ENCODE measurements around the gene COL27A1.

The COL27A1 gene

GRCh38 chr9:114213566-114213965 lies 58.2 kb downstream of the COL27A1 start:
- Histone ChIP-seq H3K9ac (ENCODE audit: low read length in 5 of 5) (no peak overlapping the region), H3K27ac (ENCODE audit: low read depth, low read length) (no peak overlapping the region), H3K4me1 (ENCODE audit: control insufficient read depth in 5 of 5, insufficient read depth in 5 of 5, low read length in 5 of 5) (peaks cover 4 to 40% (median 19%) of the 10 kb centered on the region in 5 donors), H3K9me3 (ENCODE audit: control insufficient read depth in 5 of 5, low read length in 5 of 5) (no peaks in the 10 kb centered on the region), H3K27me3 (ENCODE audit: control insufficient read depth in 5 of 5, insufficient read depth in 4 of 5, low read length in 5 of 5) (no peaks in the 10 kb centered on the region), H3K36me3 (ENCODE audit: control insufficient read depth in 5 of 5, insufficient read depth in 5 of 5, low read length in 5 of 5) (no peaks in the 10 kb centered on the region), H3K4me3 (ENCODE audit: low read depth in 1 of 5, low read length in 5 of 5) (no peak overlapping the region)

GRCh38 chr9:114214181-114214580 lies 58.8 kb downstream of the COL27A1 start:
- Histone ChIP-seq H3K9me3 (ENCODE audit: control insufficient read depth in 5 of 5, low read length in 5 of 5) (no peaks in the 10 kb centered on the region), H3K4me1 (ENCODE audit: control insufficient read depth in 5 of 5, insufficient read depth in 5 of 5, low read length in 5 of 5) (peaks cover 4 to 40% (median 19%) of the 10 kb centered on the region in 5 donors), H3K4me3 (ENCODE audit: low read depth in 1 of 5, low read length in 5 of 5) (no peak overlapping the region), H3K36me3 (ENCODE audit: control insufficient read depth in 5 of 5, insufficient read depth in 5 of 5, low read length in 5 of 5) (no peaks in the 10 kb centered on the region), H3K27ac (ENCODE audit: low read depth, low read length) (no peak overlapping the region), H3K9ac (ENCODE audit: low read length in 5 of 5) (no peak overlapping the region), H3K27me3 (ENCODE audit: control insufficient read depth in 5 of 5, insufficient read depth in 4 of 5, low read length in 5 of 5) (no peaks in the 10 kb centered on the region)

GRCh38 chr9:114214686-114215414 lies 59.5 kb downstream of the COL27A1 start:
- H3K4me1 ChIP-seq (ENCODE audit: control insufficient read depth in 5 of 5, insufficient read depth in 5 of 5, low read length in 5 of 5), result peaks cover 4 to 40% (median 19%) of the 10 kb centered on the region in 5 donors

GRCh38 chr9:114216081-114216480 lies 60.7 kb downstream of the COL27A1 start:
- H3K36me3 ChIP-seq (ENCODE audit: control insufficient read depth in 5 of 5, insufficient read depth in 5 of 5, low read length in 5 of 5), result no peaks in the 10 kb centered on the region
- H3K27me3 ChIP-seq (ENCODE audit: control insufficient read depth in 5 of 5, insufficient read depth in 4 of 5, low read length in 5 of 5), result no peaks in the 10 kb centered on the region
- H3K4me1 ChIP-seq (ENCODE audit: control insufficient read depth in 5 of 5, insufficient read depth in 5 of 5, low read length in 5 of 5), result peaks cover 2 to 32% (median 13%) of the 10 kb centered on the region in 5 donors
- no peak overlapping the region for H3K4me3 ChIP-seq (ENCODE audit: low read depth in 1 of 5, low read length in 5 of 5)
- no peak overlapping the region for H3K27ac ChIP-seq (ENCODE audit: low read depth, low read length)
- no peak overlapping the region for H3K9ac ChIP-seq (ENCODE audit: low read length in 5 of 5)
- H3K9me3 ChIP-seq (ENCODE audit: control insufficient read depth in 5 of 5, low read length in 5 of 5), result no peaks in the 10 kb centered on the region

More at GRCh38 chr9:114214686-114215414, 59.5 kb downstream of the COL27A1 start:
- Histone ChIP-seq H3K4me3 (ENCODE audit: low read depth in 1 of 5, low read length in 5 of 5) (no peak overlapping the region), H3K27me3 (ENCODE audit: control insufficient read depth in 5 of 5, insufficient read depth in 4 of 5, low read length in 5 of 5) (no peaks in the 10 kb centered on the region), H3K36me3 (ENCODE audit: control insufficient read depth in 5 of 5, insufficient read depth in 5 of 5, low read length in 5 of 5) (no peaks in the 10 kb centered on the region), H3K27ac (ENCODE audit: low read depth, low read length) (no peak overlapping the region), H3K9me3 (ENCODE audit: control insufficient read depth in 5 of 5, low read length in 5 of 5) (no peaks in the 10 kb centered on the region), H3K9ac (ENCODE audit: low read length in 5 of 5) (no peak overlapping the region)

- Histone ChIP-seq H3K9ac (ENCODE audit: low read length in 5 of 5) (no peak overlapping the region), H3K27me3 (ENCODE audit: control insufficient read depth in 5 of 5, insufficient read depth in 4 of 5, low read length in 5 of 5) (no peaks in the 10 kb centered on the region), H3K4me3 (ENCODE audit: low read depth in 1 of 5, low read length in 5 of 5) (no peak overlapping the region), H3K9me3 (ENCODE audit: control insufficient read depth in 5 of 5, low read length in 5 of 5) (no peaks in the 10 kb centered on the region), H3K27ac (ENCODE audit: low read depth, low read length) (no peak overlapping the region), H3K36me3 (ENCODE audit: control insufficient read depth in 5 of 5, insufficient read depth in 5 of 5, low read length in 5 of 5) (no peaks in the 10 kb centered on the region), H3K4me1 (ENCODE audit: control insufficient read depth in 5 of 5, insufficient read depth in 5 of 5, low read length in 5 of 5) (peaks cover 2 to 28% (median 13%) of the 10 kb centered on the region in 5 donors)
These were observed 61.6 kb downstream of the COL27A1 start for GRCh38 chr9:114216976-114217375.

- Histone ChIP-seq H3K4me1 (ENCODE audit: control insufficient read depth in 5 of 5, insufficient read depth in 5 of 5, low read length in 5 of 5) (peaks cover 2 to 28% (median 13%) of the 10 kb centered on the region in 5 donors), H3K9me3 (ENCODE audit: control insufficient read depth in 5 of 5, low read length in 5 of 5) (no peaks in the 10 kb centered on the region), H3K27ac (ENCODE audit: low read depth, low read length) (no peak overlapping the region), H3K4me3 (ENCODE audit: low read depth in 1 of 5, low read length in 5 of 5) (no peak overlapping the region), H3K27me3 (ENCODE audit: control insufficient read depth in 5 of 5, insufficient read depth in 4 of 5, low read length in 5 of 5) (no peaks in the 10 kb centered on the region), H3K9ac (ENCODE audit: low read length in 5 of 5) (no peak overlapping the region), H3K36me3 (ENCODE audit: control insufficient read depth in 5 of 5, insufficient read depth in 5 of 5, low read length in 5 of 5) (no peaks in the 10 kb centered on the region)
These were observed 63.2 kb downstream of the COL27A1 start for GRCh38 chr9:114218264-114219120.

GRCh38 chr9:114220061-114220541 lies 64.8 kb downstream of the COL27A1 start:
- Histone ChIP-seq H3K36me3 (ENCODE audit: control insufficient read depth in 5 of 5, insufficient read depth in 5 of 5, low read length in 5 of 5) (no peaks in the 10 kb centered on the region), H3K9me3 (ENCODE audit: control insufficient read depth in 5 of 5, low read length in 5 of 5) (no peaks in the 10 kb centered on the region), H3K9ac (ENCODE audit: low read length in 5 of 5) (no peak overlapping the region), H3K4me3 (ENCODE audit: low read depth in 1 of 5, low read length in 5 of 5) (no peak overlapping the region), H3K27ac (ENCODE audit: low read depth, low read length) (no peak overlapping the region), H3K27me3 (ENCODE audit: control insufficient read depth in 5 of 5, insufficient read depth in 4 of 5, low read length in 5 of 5) (no peaks in the 10 kb centered on the region), H3K4me1 (ENCODE audit: control insufficient read depth in 5 of 5, insufficient read depth in 5 of 5, low read length in 5 of 5) (peaks cover under 1 to 14% (median 8%) of the 10 kb centered on the region in 5 donors)

- no peaks in the 10 kb centered on the region for H3K9me3 ChIP-seq (ENCODE audit: control insufficient read depth in 5 of 5, low read length in 5 of 5)
- no peaks in the 10 kb centered on the region for H3K36me3 ChIP-seq (ENCODE audit: control insufficient read depth in 5 of 5, insufficient read depth in 5 of 5, low read length in 5 of 5)
- H3K27ac ChIP-seq (ENCODE audit: low read depth, low read length), result no peak overlapping the region
- peaks cover 0 to 12% (median 9%) of the 10 kb centered on the region in 5 donors for H3K4me1 ChIP-seq (ENCODE audit: control insufficient read depth in 5 of 5, insufficient read depth in 5 of 5, low read length in 5 of 5)
- H3K4me3 ChIP-seq (ENCODE audit: low read depth in 1 of 5, low read length in 5 of 5), result no peak overlapping the region
- H3K27me3 ChIP-seq (ENCODE audit: control insufficient read depth in 5 of 5, insufficient read depth in 4 of 5, low read length in 5 of 5), result no peaks in the 10 kb centered on the region
- H3K9ac ChIP-seq (ENCODE audit: low read length in 5 of 5), result no peak overlapping the region
These were observed 66.5 kb downstream of the COL27A1 start for GRCh38 chr9:114221706-114222465.

GRCh38 chr9:114223564-114224246 lies 68.4 kb downstream of the COL27A1 start:
- H3K4me3 ChIP-seq (ENCODE audit: low read depth in 1 of 5, low read length in 5 of 5), result no peak overlapping the region
- H3K27ac ChIP-seq (ENCODE audit: low read depth, low read length), result no peak overlapping the region
- no peak overlapping the region for H3K9ac ChIP-seq (ENCODE audit: low read length in 5 of 5)
- H3K9me3 ChIP-seq (ENCODE audit: control insufficient read depth in 5 of 5, low read length in 5 of 5), result no peaks in the 10 kb centered on the region
- peaks cover 0 to 12% (median 9%) of the 10 kb centered on the region in 5 donors for H3K4me1 ChIP-seq (ENCODE audit: control insufficient read depth in 5 of 5, insufficient read depth in 5 of 5, low read length in 5 of 5)
- no peaks in the 10 kb centered on the region for H3K27me3 ChIP-seq (ENCODE audit: control insufficient read depth in 5 of 5, insufficient read depth in 4 of 5, low read length in 5 of 5)
- H3K36me3 ChIP-seq (ENCODE audit: control insufficient read depth in 5 of 5, insufficient read depth in 5 of 5, low read length in 5 of 5), result no peaks in the 10 kb centered on the region
